ENCODE results near the gene AP3B1.

The AP3B1 gene

DNA sequence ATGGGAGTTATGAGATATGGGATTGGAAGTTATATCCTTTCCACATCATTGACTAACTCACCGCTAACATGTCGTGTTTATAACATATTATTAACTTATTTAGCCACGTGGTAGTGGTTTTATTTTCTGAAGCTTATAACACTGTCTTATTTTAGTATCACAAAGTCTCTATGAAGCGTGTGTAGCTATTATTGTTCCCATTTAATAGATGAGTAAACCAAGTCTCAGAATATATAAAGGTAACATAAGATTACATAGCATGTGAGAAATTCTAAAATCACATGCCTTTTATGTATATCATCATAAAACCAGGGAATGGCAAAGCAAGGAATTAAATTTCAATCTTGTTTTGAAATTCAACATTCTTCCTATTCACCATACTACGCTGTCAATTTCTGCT is 15.3 kb downstream of the AP3B1 start:
- Histone ChIP-seq H3K4me3 (ENCODE audit: low read depth in 1 of 2, low read length in 2 of 2) (no peak overlapping the region), H3K27ac (ENCODE audit: low read length) (no peak overlapping the region), H3K79me2 (ENCODE audit: insufficient read depth, low read length) (peaks cover 79% of the 10 kb centered on the region), H3K4me2 (ENCODE audit: insufficient read depth, low read length) (no peak overlapping the region), H2AFZ (ENCODE audit: low read depth, low read length) (no peak overlapping the region), H4K20me1 (ENCODE audit: insufficient read depth, low read length) (peaks cover 26% of the 10 kb centered on the region; the same call in 1 of the 2 replicates), H3K36me3 (ENCODE audit: insufficient read depth, low read length) (no peaks in the 10 kb centered on the region; the same call in 1 of the 2 replicates), H3K4me1 (ENCODE audit: insufficient read depth, low read length) (no peaks in the 10 kb centered on the region), H3K9ac (ENCODE audit: low read depth, low read length) (no peak overlapping the region), H3K27me3 (ENCODE audit: insufficient read depth, low read length, poor library complexity) (no peaks in the 10 kb centered on the region), H3K9me3 (ENCODE audit: insufficient read depth, low read length, severe bottlenecking) (no peaks in the 10 kb centered on the region)
- DNase-seq (no peak), ATAC-seq (ENCODE audit: insufficient read depth, low read depth) (no peak)
- TF ChIP-seq CTCF (IDR thresholded peaks at IDR 0.05; ENCODE audit: borderline replicate concordance, extremely low read depth, low read length, poor library complexity, severe bottlenecking) (no peak), EZH2 (IDR thresholded peaks at IDR 0.05; ENCODE audit: borderline replicate concordance, low read depth, low read length, severe bottlenecking) (no peak)

GRCh38 chr5:78277715-78278114 is 16.8 kb downstream of the AP3B1 start:
- no peak for ATAC-seq (ENCODE audit: insufficient read depth, low read depth)

GRCh38 chr5:78275998-78276543 is 18.4 kb downstream of the AP3B1 start:
- Histone ChIP-seq H2AFZ (ENCODE audit: low read depth, low read length) (no peak overlapping the region), H3K4me3 (ENCODE audit: low read depth in 1 of 2, low read length in 2 of 2) (no peak overlapping the region), H3K4me1 (ENCODE audit: insufficient read depth, low read length) (no peaks in the 10 kb centered on the region), H3K79me2 (ENCODE audit: insufficient read depth, low read length) (peaks cover 77% of the 10 kb centered on the region), H3K9me3 (ENCODE audit: insufficient read depth, low read length, severe bottlenecking) (no peaks in the 10 kb centered on the region), H3K36me3 (ENCODE audit: insufficient read depth, low read length) (no peaks in the 10 kb centered on the region), H3K27me3 (ENCODE audit: insufficient read depth, low read length, poor library complexity) (no peaks in the 10 kb centered on the region), H3K4me2 (ENCODE audit: insufficient read depth, low read length) (no peak overlapping the region), H3K9ac (ENCODE audit: low read depth, low read length) (no peak overlapping the region), H3K27ac (ENCODE audit: low read length) (no peak overlapping the region), H4K20me1 (ENCODE audit: insufficient read depth, low read length) (peaks cover 32% of the 10 kb centered on the region)
- no peak for DNase-seq
- TF ChIP-seq EZH2 (IDR thresholded peaks at IDR 0.05; ENCODE audit: borderline replicate concordance, low read depth, low read length, severe bottlenecking) (no peak), CTCF (IDR thresholded peaks at IDR 0.05; ENCODE audit: borderline replicate concordance, extremely low read depth, low read length, poor library complexity, severe bottlenecking) (no peak)
- no peak for ATAC-seq (ENCODE audit: insufficient read depth, low read depth)

More at GRCh38 chr5:78277715-78278114, 16.8 kb downstream of the AP3B1 start:
- no peak for DNase-seq
- Histone ChIP-seq H3K4me2 (ENCODE audit: insufficient read depth, low read length) (no peak overlapping the region), H3K27ac (ENCODE audit: low read length) (no peak overlapping the region), H3K9me3 (ENCODE audit: insufficient read depth, low read length, severe bottlenecking) (no peaks in the 10 kb centered on the region), H3K79me2 (ENCODE audit: insufficient read depth, low read length) (peaks cover 79% of the 10 kb centered on the region), H3K9ac (ENCODE audit: low read depth, low read length) (no peak overlapping the region), H3K4me1 (ENCODE audit: insufficient read depth, low read length) (no peaks in the 10 kb centered on the region), H3K36me3 (ENCODE audit: insufficient read depth, low read length) (no peaks in the 10 kb centered on the region; the same call in 1 of the 2 replicates), H2AFZ (ENCODE audit: low read depth, low read length) (no peak overlapping the region), H4K20me1 (ENCODE audit: insufficient read depth, low read length) (peaks cover 27% of the 10 kb centered on the region), H3K4me3 (ENCODE audit: low read depth in 1 of 2, low read length in 2 of 2) (no peak overlapping the region), H3K27me3 (ENCODE audit: insufficient read depth, low read length, poor library complexity) (no peaks in the 10 kb centered on the region)
- TF ChIP-seq EZH2 (IDR thresholded peaks at IDR 0.05; ENCODE audit: borderline replicate concordance, low read depth, low read length, severe bottlenecking): no peak
- TF ChIP-seq CTCF (IDR thresholded peaks at IDR 0.05; ENCODE audit: borderline replicate concordance, extremely low read depth, low read length, poor library complexity, severe bottlenecking): no peak
